ENCODE data around the gene ZNF580.

DNA sequence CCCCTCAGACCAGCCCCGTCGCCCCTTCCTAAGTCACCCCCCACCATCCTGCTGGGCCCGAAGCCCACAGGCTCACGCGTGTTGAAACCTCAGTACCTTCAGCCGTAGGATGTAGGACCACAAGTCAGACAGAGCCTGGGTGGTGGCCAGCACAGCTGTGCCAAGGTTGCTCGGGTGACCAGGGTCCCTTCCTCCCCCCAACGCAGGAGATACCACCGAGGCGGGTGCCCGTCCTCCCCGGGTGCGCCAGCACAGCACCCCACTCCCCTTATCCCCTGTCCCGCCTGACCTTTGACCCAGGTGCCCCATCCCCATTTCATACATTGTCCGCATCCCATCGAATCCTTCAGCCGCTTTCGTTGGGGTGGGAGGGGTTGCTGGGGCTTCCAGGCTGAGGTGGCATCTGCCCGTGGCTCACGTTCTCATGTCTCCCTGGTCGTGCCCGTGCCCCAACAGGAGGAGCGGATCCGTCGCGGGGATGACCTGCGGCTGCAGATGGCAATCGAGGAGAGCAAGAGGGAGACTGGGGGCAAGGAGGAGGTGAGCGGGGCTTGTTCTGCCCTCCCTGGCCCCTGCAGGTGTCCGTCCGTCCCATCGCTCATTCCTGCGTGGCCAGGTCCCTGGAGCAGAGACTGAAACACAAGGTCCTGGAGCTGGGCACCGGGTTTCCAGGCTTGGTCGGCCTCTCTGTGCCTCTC is 48.8 kb downstream of the ZNF580 start:
- TF ChIP-seq, protein P1, sequence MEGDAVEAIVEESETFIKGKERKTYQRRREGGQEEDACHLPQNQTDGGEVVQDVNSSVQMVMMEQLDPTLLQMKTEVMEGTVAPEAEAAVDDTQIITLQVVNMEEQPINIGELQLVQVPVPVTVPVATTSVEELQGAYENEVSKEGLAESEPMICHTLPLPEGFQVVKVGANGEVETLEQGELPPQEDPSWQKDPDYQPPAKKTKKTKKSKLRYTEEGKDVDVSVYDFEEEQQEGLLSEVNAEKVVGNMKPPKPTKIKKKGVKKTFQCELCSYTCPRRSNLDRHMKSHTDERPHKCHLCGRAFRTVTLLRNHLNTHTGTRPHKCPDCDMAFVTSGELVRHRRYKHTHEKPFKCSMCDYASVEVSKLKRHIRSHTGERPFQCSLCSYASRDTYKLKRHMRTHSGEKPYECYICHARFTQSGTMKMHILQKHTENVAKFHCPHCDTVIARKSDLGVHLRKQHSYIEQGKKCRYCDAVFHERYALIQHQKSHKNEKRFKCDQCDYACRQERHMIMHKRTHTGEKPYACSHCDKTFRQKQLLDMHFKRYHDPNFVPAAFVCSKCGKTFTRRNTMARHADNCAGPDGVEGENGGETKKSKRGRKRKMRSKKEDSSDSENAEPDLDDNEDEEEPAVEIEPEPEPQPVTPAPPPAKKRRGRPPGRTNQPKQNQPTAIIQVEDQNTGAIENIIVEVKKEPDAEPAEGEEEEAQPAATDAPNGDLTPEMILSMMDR (IDR thresholded peaks at IDR 0.05), result no peak
- no peak for TF ChIP-seq POLR2A (IDR thresholded peaks at IDR 0.05)

All from heart left ventricle (tissue), 13 donors.